ENCODE results near the gene SH2D3A. TPM values are rescaled to one million over a fixed set of nuclear protein-coding genes. Genes with fewer than 3 reads are reported as not detected.

SH2D3A gene
- total and polyA plus RNA-seq, 2 of the 4 experiments (the other 2 are of a cell fraction), result under 0.01 to 0.09 TPM

GRCh38 chr19:6769006-6769619 lies 1.9 kb upstream of the SH2D3A start:
- DNase-seq, result peak; percentile 19
- Histone ChIP-seq H3K18ac (ENCODE audit: low read depth, low read length) (no peak overlapping the region), H2AK9ac (replicated peaks; ENCODE audit: low read depth, low read length, poor library complexity) (no peak overlapping the region), H4K91ac (ENCODE audit: insufficient read depth, low read depth, low read length) (no peak overlapping the region), H3K14ac (replicated peaks; ENCODE audit: low read depth, low read length) (no peak overlapping the region), H4K8ac (ENCODE audit: low read depth in 2 of 2, low read length in 2 of 2) (no peak overlapping the region), H3K36me3 (ENCODE audit: control insufficient read depth, insufficient read depth, low read length) (no peaks in the 10 kb centered on the region), H2BK120ac (ENCODE audit: low read depth, low read length) (no peak overlapping the region), H3K79me1 (ENCODE audit: low read depth in 1 of 2, low read length in 2 of 2) (no peaks in the 10 kb centered on the region), H3K4me2 (ENCODE audit: low read depth, low read length) (no peak overlapping the region), H3K9me1 (ENCODE audit: insufficient read depth, low read length) (0 out of 2 replicates have a peak, but pooled peaks cover 5% of the 10 kb centered on the region), H3K56ac (ENCODE audit: extremely low read depth, insufficient read depth, low read length) (no peak overlapping the region), H2BK5ac (ENCODE audit: low read depth, low read length, poor library complexity, severe bottlenecking) (no peak overlapping the region), H3K4me3 (ENCODE audit: insufficient read depth, low read depth, low read length) (no peak overlapping the region), H3K4me1 (ENCODE audit: control insufficient read depth, insufficient read depth, low read length) (no peaks in the 10 kb centered on the region), H3K9me3 (ENCODE audit: control insufficient read depth, insufficient read depth, low read length) (no peaks in the 10 kb centered on the region), H2BK15ac (ENCODE audit: low read depth, low read length) (no peak overlapping the region), H4K20me1 (ENCODE audit: insufficient read depth, low read length) (no peaks in the 10 kb centered on the region), H4K5ac (ENCODE audit: low read depth, low read length) (no peak overlapping the region), H2BK20ac (ENCODE audit: low read depth, low read length) (no peak overlapping the region), H2AFZ (replicated peaks; ENCODE audit: low read length, poor library complexity) (no peak overlapping the region), H2AK5ac (ENCODE audit: low read depth, low read length) (no peak overlapping the region), H3K4ac (ENCODE audit: low read depth, low read length) (no peak overlapping the region), H3K23ac (ENCODE audit: low read depth, low read length) (no peak overlapping the region), H3K27me3 (ENCODE audit: control insufficient read depth, insufficient read depth, low read length) (no peaks in the 10 kb centered on the region; the same call in 1 of the 2 replicates), H3K9ac (ENCODE audit: low read depth, low read length) (no peak overlapping the region), H3K27ac (ENCODE audit: insufficient read depth, low read length) (no peak overlapping the region)
- ChIA-PET POLR2A (ENCODE audit: unreplicated experiment) (no interaction called here), CTCF (no interaction called here)
- no CpG with 5 or more reads among the region's 11 CpGs for WGBS, 2 experiments (ENCODE audit: extremely low coverage in 2 of 2, insufficient read length in 1 of 2)
- intact Hi-C loops (cut with micrococcal nuclease) (loop anchor here (1.0 kb wide), 2 partner anchors 31 to 137 kb away; no protein-coding TSS in a partner anchor), dilution Hi-C loops (cut with HindIII; ENCODE audit: low sequenced_read_pairs, unreplicated experiment) (no loop called here), in situ Hi-C loops (cut with MboI; ENCODE audit: low sequenced_read_pairs) (no loop called here)
- ATAC-seq (ENCODE audit: low read depth), result peak; percentile 60
- BruUV-seq (replicated peaks), result no TSS peak
- no peak for TF ChIP-seq MAZ (IDR thresholded peaks at IDR 0.05; ENCODE audit: borderline replicate concordance, low read depth, low read length)
- TF ChIP-seq RAD21 (IDR thresholded peaks at IDR 0.05; ENCODE audit: low read length), result peak; percentile 58
- no peak for TF ChIP-seq CEBPB (IDR thresholded peaks at IDR 0.05; ENCODE audit: low read depth, low read length)
- TF ChIP-seq RFX5 (IDR thresholded peaks at IDR 0.05; ENCODE audit: low read depth, low read length), result no peak
- peak; percentile 62 for TF ChIP-seq SMC3 (IDR thresholded peaks at IDR 0.05; ENCODE audit: low read depth, low read length)
- TF ChIP-seq, protein P1, sequence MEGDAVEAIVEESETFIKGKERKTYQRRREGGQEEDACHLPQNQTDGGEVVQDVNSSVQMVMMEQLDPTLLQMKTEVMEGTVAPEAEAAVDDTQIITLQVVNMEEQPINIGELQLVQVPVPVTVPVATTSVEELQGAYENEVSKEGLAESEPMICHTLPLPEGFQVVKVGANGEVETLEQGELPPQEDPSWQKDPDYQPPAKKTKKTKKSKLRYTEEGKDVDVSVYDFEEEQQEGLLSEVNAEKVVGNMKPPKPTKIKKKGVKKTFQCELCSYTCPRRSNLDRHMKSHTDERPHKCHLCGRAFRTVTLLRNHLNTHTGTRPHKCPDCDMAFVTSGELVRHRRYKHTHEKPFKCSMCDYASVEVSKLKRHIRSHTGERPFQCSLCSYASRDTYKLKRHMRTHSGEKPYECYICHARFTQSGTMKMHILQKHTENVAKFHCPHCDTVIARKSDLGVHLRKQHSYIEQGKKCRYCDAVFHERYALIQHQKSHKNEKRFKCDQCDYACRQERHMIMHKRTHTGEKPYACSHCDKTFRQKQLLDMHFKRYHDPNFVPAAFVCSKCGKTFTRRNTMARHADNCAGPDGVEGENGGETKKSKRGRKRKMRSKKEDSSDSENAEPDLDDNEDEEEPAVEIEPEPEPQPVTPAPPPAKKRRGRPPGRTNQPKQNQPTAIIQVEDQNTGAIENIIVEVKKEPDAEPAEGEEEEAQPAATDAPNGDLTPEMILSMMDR (conservative IDR thresholded peaks at IDR 0.05; ENCODE audit: low read depth, low read length), result peak; percentile 49
- no peak for TF ChIP-seq MXI1 (IDR thresholded peaks at IDR 0.05; ENCODE audit: borderline replicate concordance, low read depth, low read length)

All from IMR-90 (cell line).